SIG-M5 (cell line): Measurements from ENCODE around the gene FER1L5.

Source experiments
- DNase-seq: peaks from one replicate; lab custom pipeline; 2025; lab: John Stamatoyannopoulos, UW

The FER1L5 gene

DNA sequence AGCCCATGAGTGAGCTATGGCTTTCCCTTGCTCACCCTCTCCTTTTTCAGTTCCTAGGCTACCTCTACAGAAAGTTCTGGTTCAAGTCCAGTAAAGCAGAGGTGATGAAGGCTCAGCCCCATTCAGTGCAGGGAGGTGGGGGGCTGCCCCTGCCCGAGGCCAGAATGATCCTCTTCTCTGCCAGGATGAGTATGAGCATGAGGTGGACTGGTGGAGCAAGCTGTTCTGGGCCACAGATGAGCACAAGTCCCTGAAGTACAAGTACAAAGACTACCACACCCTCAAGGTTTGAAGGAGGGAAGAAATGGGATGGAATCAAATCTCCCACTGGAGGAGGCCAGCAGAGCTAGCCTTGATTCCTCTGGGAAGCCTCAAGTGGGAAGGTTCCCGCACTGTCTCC is 54.9 kb downstream of the FER1L5 start:
- no peak for DNase-seq

DNA sequence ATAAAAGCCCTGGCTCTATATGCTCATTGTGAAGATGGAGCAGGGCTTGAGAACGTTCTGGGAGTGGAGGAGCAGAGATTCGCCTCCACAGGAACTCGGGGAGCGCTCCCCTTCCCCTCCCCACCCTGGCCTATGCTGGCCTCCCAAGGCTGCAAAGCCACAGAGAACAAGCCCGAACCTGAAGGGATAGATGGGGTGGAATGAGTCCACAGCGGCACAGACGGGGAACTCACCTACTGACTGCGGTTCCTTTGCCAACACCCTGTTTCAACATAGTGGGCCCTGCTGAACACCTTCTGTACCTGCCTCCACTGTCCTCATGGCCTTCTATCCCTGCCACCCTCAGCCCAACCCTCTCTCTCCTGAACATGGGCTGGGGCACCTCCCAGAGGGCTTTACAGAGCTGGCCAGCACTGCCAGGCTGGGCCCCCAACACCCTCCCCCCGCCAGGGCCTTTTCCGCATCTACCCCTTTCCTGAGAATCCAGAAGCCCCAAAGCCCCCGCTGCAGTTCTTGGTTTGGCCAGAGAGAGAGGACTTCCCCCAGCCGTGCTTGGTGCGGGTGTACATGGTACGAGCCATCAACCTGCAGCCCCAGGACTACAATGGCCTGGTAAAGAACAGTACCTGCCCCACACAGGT is 55.8 kb downstream of the FER1L5 start:
- no peak for DNase-seq

DNA sequence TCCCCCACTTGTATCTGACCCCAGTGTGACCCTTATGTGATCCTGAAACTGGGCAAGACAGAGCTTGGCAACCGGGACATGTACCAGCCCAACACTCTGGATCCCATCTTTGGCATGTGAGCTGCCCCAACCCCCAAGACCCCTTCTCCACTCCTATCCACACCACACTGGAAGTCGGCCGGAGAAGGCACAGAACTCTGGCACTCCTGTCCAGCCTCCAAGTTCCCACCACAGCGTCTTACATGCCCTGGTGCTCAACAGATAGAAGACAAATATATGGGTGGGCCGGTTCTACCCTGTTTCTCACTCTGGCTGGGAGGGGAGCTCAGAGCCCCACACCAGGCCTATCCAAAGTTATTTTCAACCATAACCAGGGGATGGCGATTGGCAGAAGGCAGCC is 56.5 kb downstream of the FER1L5 start:
- no peak for DNase-seq

DNA sequence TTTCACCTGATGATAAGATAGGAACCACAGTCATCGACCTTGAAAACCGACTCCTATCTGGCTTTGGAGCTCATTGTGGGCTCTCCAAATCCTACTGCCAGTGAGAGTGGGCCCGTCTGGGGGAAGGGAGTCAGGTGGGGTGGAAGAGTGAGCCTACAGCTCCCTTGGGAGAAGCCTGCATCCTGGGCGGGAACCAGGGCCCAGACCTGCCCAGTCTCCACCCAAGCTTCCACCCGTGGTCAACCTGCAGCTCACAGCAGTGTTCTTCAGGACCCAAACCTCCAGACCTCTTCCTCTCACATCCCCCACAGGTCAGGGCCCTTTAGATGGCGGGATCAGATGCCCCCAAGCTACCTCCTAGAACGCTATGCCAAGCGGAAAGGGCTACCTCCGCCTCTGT is 57.1 kb downstream of the FER1L5 start:
- no peak for DNase-seq

DNA sequence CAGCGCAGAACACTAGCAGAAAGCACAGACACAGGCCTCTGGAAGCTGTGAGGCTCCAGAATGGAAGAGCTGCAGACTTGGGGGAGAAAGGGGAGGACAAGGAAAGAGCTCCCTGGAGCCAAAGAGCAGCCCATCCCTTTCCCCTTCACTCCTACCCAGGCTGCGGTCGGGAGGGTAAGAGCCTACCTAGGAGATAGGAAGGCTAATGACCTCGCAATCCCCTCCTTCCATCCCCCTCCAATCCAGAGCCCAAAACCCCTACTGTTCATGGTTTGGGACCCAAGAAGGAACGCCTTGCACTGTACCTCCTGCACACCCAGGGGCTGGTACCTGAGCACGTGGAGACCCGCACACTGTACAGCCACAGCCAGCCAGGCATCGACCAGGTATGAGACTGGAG is 57.5 kb downstream of the FER1L5 start:
- no peak for DNase-seq

DNA sequence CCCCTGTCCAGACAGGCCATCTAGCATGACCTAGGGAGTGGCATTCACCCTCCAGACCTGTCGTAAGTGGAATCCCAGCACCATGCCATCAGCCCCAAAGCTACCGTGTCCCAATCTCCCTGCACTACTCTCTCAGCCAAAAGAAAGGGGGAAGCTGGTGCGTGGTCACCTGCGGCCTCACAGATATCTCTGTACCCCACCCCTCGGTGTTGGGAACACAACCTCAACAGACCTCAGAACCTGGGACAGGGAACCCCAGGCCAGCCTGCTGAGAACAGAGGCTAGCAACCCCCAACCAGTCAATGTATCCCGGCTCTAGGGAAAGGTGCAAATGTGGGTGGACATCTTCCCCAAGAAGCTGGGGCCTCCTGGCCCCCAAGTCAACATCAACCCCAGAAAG is 59.1 kb downstream of the FER1L5 start:
- no peak for DNase-seq

DNA sequence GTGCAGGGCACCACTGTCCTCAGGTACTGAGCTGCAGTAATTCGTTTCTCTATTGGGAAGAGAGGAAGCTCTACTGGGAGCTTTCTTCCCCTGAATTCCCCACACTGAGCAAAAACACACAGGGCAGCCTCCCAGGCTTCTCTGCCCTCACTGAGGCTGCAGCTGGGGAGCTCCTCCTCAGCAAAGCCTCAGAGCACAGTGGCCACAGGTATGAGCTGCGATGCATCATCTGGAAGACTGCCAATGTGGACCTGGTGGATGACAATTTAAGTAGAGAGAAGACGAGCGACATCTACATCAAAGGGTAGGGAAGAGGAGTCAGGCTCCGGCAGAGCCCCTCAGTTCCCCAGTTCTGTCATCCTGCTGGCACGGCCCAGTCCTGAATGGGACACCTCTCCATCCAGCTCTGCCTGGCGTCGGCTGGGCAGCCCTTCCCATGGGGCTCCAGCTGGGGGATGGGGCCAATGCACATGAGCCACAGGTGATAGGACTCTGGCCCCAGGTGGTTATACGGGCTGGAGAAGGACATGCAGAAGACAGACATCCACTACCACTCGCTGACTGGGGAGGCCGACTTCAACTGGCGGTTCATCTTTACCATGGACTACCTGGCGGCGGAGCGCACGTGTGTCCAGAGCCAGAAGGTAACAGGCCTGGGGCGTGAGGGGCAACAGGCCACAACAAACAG is 59.7 kb downstream of the FER1L5 start:
- no peak for DNase-seq

DNA sequence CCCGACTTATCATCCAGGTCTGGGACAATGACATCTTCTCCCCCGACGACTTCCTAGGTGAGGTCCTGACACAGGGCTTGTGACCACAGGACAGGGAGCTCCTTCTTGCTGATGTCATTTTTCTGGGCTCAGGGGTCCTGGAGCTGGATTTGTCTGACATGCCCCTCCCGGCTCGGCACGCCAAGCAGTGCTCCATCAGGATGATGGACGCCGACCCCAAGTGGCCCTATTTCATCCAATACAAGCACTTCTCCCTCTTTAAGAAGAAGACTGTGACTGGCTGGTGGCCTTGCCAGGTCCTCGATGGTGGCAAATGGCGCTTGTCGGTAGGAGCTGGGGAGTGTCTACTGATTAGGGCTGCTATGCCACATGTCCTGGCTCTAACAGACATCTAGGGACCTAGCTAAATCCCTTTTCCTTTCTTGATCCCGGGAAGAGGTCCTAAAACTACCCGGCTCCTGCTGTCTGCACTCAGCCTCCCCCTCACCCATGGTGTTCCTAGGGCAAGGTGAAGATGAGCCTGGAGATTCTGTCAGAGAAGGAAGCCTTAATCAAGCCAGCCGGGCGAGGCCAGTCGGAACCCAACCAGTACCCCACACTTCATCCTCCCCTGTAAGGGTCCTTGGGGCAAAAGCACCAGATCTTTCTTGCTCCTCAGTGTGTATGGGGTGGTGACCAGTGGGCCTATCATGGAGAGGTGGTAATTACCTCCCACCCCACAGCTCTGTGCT is 60.6 kb downstream of the FER1L5 start:
- no peak for DNase-seq

DNA sequence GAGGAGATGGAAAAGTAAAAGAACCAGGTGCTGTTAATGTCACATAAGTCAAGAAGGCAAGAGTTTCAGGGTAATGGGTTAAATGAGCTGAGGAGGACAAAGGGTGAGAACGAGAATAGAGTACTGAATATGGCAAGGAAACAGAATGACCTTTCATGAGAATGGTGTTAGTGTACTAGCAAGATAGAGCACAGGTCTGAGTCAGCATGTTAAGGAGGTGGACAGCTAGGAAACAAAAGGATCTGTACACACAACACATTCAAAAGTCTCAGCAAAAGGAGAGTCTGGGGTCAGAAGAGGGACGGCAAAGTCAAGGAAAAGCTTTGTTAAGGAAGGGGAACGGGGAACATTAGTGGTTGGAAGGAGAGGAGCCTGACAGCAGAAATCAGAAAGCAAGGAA is 68.4 kb downstream of the FER1L5 start:
- no peak for DNase-seq

DNA sequence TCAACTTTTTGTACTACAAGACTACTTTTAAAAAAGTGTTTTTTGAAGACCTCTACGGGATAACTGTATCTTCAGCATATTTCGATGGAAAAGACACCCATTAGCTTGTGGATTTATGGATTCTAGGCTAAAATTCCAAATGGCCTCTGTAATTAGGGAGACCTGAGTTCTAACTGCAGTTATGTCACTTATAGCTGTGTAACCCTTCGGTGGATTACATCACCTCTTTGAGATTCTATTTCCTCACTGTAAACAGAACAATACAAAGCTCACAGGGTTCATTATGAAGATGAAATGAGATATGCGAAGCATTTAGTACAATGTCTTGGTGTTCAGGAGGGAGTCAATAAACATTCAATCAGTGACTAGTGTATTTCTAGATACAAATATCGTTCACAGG is 73.1 kb downstream of the FER1L5 start:
- no peak for DNase-seq

DNA sequence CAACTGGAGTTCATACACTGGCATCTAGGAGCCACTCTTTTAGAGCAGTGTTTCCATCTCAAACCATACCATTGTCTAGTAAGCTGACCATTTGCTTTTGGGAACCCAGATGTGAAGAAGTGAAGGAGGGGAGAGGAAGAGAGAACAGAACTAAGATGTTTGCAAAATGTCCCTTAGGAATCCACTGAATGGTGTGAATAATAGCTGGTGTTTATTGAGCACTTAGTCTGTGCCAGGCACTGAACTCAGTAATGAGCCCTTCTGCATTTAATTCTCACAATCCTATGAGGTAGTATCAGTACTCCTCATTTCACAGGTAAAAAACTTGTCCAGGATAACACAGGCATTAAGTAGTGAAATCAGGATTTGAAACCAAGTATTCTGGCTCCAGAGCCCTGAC is 73.8 kb downstream of the FER1L5 start:
- no peak for DNase-seq

DNA sequence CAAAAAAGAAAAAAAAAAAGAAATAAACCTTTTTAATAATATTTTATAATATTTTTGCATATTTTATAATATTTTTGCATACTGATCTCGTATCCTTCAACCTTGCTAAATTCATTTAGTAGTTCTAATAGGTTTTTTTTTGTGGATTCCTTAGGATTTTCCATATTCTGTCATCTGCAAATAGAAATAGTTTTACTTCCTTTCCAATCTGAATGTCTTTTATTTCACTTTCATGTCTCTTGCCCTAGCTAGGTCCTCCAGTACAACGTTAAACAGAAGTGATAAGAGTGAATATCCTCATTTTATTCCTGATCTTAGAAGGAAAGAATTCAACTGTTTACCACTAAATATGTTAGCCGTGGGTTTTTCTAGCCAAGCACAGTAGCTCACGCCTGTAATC is 83.6 kb downstream of the FER1L5 start:
- DNase-seq = no peak

DNA sequence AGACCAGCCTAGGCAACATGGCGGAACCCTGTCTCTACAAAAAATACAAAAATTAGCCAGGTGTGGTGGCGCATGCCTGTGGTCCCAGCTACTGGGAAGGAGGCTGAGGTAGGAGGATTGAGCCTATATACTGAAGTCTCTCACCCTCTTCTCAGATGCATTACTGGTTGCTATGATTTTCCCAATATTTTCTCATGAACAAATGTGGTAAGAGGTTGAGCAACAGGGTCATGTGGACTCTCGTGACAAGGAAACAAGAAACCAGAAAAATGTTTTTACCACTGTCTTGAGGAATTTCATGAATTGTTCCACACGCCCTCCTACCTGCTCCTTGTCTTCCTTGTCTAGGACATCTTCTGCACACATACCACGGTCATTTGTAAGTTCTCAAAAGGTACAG is 84.9 kb downstream of the FER1L5 start:
- DNase-seq = no peak

DNA sequence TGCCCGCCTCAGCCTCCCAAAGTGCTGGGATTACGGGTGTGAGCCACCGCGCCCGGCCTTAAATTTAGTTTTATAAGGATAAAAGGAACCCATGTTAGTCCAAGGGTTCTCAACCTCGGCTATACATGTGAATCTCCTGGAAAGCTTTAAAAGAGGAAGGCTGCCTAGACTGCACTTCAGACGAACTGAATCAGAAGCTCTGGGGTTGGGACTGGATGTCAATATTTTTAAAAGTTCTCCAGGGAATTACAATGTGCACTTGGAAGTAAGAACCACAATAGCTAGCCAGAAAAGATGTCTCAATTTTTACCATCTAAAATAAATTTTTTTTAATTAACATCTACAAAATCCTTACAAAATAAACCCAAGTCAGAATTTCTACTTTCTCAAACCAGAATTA is 87.2 kb downstream of the FER1L5 start:
- no peak for DNase-seq

DNA sequence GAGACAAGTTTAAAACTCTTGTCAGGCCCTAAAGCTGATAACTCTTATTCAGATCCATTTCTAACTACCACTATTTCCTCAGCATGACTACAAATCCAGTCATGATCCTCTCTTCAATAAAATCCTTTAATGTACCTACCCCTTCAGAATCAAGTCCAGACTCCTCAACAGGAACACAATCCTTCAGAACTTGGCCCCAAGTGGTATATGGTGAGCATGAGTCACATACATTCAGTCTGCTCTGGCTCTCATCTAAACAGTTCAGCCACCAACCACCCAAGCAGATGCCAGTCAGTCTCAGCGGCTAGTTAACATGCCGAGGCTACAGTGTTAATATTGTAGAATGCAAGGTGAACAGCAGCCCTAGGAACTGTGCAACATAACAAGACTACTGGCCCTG is 87.6 kb downstream of the FER1L5 start:
- no peak for DNase-seq

DNA sequence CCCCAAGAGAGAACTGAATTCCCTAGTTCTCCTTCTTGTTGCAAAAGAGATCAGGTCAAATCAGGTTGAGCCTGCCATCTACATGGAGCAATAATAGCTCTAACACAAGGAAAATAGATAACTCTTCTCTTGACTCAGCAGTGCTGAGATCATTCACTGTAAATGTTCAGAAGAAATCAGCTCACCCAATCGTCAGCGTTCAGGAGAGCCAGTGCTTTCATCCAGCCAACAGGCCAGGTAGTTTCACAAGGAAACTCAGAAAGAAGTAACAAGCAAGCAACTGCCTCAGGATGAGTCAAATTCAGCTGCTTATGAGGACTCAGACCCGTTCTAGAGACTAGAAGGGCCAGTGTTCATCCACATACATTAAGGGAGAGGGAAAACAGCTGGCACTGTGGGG is 91.4 kb downstream of the FER1L5 start:
- DNase-seq = no peak

DNA sequence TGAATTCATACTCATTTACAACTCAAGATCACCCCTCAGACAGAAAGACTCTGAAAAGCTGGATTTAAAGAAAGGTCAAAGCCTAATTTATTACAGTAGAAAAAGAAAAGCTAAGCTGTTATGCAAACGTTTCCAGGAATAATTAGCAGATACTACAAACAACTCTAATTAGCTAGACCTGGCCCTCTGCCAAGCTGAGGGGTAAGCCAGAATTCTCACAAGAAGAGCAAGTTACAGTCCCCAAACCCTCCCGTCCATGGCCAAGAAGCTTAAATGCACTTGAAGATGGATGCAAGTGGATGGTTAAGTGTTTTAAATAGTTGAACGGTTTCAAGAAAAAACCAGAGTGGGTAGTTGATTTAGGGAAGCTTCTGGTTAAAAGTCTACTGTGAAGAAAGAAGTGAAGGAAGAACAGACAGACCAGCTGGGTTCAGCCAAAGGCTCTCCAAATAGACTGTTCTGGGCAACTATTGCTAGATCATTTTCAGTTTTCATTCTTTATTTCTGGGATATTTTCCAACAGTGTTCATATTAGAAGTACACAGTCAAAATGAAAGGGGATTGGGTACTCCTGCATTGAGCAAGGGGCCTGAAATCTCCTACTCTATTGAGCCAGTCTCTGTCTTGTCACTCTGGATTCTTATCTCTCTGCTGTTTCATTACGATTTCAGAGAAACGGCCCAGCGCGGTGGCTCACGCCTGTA is 92.5 kb downstream of the FER1L5 start:
- DNase-seq = no peak

DNA sequence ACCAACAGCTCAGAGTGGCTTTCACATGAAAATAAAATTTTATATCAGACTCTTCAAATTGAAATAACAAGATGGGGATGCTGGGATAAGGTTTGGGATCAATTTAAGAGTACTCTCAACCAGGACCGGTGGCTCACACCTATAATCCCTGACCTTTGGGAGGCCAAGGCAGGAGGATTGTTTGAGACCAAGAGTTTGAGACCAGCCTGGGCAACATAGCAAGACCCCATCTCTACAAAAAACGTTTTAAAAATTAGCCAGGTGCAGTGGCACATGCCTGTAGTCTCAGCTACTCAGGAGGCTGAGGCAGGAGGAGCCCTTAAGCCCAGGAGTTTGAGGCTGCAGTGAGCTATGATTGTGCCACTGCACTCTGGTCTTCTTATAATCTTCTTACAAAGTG is 94.7 kb downstream of the FER1L5 start:
- DNase-seq = no peak

DNA sequence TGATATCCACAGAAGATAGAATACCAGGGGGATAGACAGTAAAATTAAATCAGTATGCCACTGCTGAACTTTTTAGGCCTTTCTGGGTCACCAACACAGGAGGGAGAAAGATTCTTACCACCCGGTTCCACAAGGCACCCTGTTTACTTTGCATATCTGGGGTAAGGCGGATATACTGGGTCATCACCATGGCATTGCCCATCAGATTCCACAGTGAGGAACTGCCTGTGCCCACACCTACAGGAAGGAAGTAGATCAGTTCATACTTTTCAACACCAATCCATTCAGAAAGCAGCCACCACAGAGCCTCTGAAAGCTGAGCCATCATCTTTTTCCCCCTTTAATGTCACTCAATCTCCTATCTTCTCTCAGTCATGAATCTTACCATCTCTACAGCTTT is 95.3 kb downstream of the FER1L5 start:
- DNase-seq = no peak

DNA sequence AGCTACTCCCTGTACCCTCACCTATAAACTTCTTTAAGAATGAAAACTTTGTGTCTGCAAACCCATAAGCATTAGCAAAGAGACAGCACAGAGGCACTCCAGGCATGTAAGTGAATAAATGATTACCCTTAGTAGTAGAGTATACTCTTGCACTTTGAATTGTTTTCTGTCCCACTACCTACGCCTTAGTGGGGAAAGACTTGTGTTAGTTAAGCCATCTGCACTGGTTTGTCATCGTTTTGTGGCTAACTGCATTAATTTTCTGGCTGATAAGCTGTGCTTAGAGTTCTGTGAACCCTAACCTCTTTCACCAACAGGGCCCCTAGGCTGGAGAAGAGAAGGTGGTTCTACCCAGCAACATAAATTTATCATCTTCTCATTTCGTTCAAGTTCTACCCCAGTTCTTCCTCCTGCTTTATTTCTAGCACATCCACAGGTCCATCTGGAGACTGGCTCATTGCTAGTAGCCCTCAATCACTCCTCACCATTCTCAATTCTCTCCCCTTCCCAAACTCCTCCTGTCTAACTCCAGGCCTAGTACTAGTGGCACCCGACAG is 96.6 kb downstream of the FER1L5 start:
- no peak for DNase-seq

DNA sequence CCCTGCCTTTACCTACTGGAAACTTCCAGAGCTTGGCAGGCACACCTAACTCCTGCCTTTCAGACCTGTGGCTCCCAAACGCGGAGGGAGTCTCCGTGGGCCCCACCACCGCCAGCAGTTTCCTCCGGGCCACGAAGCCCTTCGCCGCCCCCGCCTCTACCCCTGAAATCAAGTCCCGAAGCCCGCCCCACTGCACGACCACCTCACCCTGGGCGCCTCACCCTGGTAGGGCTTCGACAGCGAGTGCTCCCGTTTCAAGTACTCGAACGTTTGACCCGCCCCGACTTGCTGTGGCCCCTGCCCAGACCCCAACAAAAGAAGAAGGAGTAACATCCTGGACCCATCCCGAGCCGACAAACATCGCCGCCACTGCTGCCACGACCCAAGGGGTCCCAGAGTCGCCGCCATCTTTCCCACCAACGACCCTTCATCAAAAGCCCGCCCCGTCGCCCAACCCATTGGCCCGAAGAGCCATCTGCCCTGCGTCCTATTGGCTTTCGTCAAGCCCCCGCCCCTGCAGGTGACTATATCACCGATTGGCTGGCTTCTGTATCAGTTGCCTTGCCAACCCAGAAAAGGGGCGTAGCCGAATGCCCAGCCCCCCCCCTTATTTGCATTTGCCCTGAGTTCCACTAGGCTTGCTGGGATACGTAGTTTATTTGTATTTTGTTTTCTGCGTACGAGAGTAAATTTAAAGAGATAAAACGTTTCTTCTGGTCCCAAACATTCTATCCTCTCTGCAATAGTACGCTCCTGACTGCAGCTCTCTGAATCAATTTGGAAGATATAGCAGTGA is 97.3 kb downstream of the FER1L5 start, which contains the start of gene LMAN2L:
LMAN2L (minus strand) TSS at position 432 of the 796 bp plus-strand sequence; CDS start at position 408, 24 bp downstream.
- peak; percentile 97 for DNase-seq
